NCI-H1092 (cell line): ENCODE measurements around the gene C2orf92.
A peak's percentile ranks its signal among the peaks of the same experiment; 100 is the strongest.
"Not testable (repeated sequence)": the region's sequence is repeated elsewhere in the genome, so short reads cannot be mapped to it uniquely, and the experiment has no call there.

Experiments used
- DNase-seq: peaks from one replicate; lab custom pipeline; 2025; lab: John Stamatoyannopoulos, UW

C2orf92 gene

GRCh38 chr2:97693476-97693875, 24.0 kb downstream of the C2orf92 start:
- no peak for DNase-seq

GRCh38 chr2:97695744-97696143, 26.2 kb downstream of the C2orf92 start:
- DNase-seq = no peak

GRCh38 chr2:97697252-97698235, 28.0 kb downstream of the C2orf92 start:
- peak; percentile 60 for DNase-seq

GRCh38 chr2:97698530-97698929, 29.0 kb downstream of the C2orf92 start:
- no peak for DNase-seq

- DNase-seq = peak; percentile 39
Observed at GRCh38 chr2:97699765-97700444, 30.4 kb downstream of the C2orf92 start.

- DNase-seq = no peak
Observed at GRCh38 chr2:97701186-97701585, 31.7 kb downstream of the C2orf92 start.

- no peak for DNase-seq
Observed at GRCh38 chr2:97701851-97702465, 32.4 kb downstream of the C2orf92 start.

GRCh38 chr2:97702731-97703470, 33.4 kb downstream of the C2orf92 start:
- DNase-seq = no peak

GRCh38 chr2:97703741-97704140, 34.2 kb downstream of the C2orf92 start:
- DNase-seq = no peak

GRCh38 chr2:97704989-97705388, 35.5 kb downstream of the C2orf92 start:
- no peak for DNase-seq

GRCh38 chr2:97706112-97706511, 36.6 kb downstream of the C2orf92 start:
- no peak for DNase-seq

GRCh38 chr2:97706708-97707345, 37.3 kb downstream of the C2orf92 start:
- no peak for DNase-seq

GRCh38 chr2:97707362-97708047, 38.0 kb downstream of the C2orf92 start:
- DNase-seq = no peak

- no peak for DNase-seq
Observed at GRCh38 chr2:97708048-97708380, 38.5 kb downstream of the C2orf92 start.

- DNase-seq = no peak
Observed at GRCh38 chr2:97708608-97709007, 39.1 kb downstream of the C2orf92 start.

GRCh38 chr2:97711394-97711711, 41.8 kb downstream of the C2orf92 start:
- no peak for DNase-seq

GRCh38 chr2:97712175-97712574, 42.7 kb downstream of the C2orf92 start:
- DNase-seq = not testable (repeated sequence)

GRCh38 chr2:97712693-97713295, 43.3 kb downstream of the C2orf92 start:
- DNase-seq = no peak

- no peak for DNase-seq
Observed at GRCh38 chr2:97713296-97714083, 44.0 kb downstream of the C2orf92 start, which contains the start of gene ZAP70. Gene ZAP70 (plus strand): TSS chr2:97713576. CDS start chr2:97724037, 10,461 bp downstream.
